ENCODE data around the gene FAM219B. TPM values are rescaled to one million over a fixed set of nuclear protein-coding genes. Genes with fewer than 3 reads are reported as not detected.
A peak's percentile ranks its signal among the peaks of the same experiment; 100 is the strongest.
"Not testable (repeated sequence)": the region's sequence is repeated elsewhere in the genome, so short reads cannot be mapped to it uniquely, and the experiment has no call there.

Gene FAM219B
- total RNA-seq, 1 experiment from 2014 or later, result 73.7 TPM

DNA sequence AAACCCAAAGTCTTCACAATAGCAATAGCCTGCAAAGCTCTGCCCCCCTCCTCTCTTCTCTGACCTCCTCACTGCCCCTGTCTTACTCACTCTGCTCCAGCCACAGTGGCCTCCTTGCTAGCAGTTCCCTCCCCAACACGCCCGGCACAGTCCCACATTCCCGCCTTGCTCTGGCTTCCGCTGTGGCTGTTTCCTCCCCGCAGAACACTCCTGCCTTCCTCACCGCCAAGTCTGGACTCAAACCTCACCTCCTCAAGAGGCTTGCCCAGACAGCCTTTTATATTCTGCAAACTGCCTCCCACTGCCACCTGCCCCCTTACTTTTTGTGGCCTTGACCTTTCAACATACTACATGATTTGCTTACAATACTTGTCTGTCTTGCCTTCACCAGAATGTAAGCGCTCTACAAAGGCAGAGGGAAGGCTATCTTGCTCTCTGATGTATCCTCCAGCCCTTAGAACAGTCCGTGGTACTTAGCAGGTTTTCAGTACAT is 17.2 kb downstream of the FAM219B start:
- Histone ChIP-seq H3K4me1 (peaks cover 11% of the 10 kb centered on the region; the same call in 1 of the 2 replicates), H3K36me3 (ENCODE audit: control insufficient read depth, insufficient read depth, low read length) (no peaks in the 10 kb centered on the region), H3K27me3 (replicated peaks; ENCODE audit: control insufficient read depth, insufficient read depth, low read length) (no peaks in the 10 kb centered on the region), H3K9me3 (no peaks in the 10 kb centered on the region), H3K4me3 (ENCODE audit: low read depth, low read length) (peak overlapping the region; percentile 95)
- CTCF ChIA-PET, result interaction anchor here (0.7 to 2.6 kb wide), 4 partner anchors 12 to 118 kb away, joined by 3 to 22 read pairs (median 4); no protein-coding TSS in a partner anchor
- H3K9me3 Mint-ChIP-seq (ENCODE audit: unreplicated experiment), result no peaks in the 10 kb centered on the region
- peak overlapping the region; percentile 64 for H3K27ac Mint-ChIP-seq (ENCODE audit: unreplicated experiment)
- no peaks in the 10 kb centered on the region for H3K27me3 Mint-ChIP-seq (ENCODE audit: insufficient read depth, unreplicated experiment)
- intact Hi-C loops (cut with micrococcal nuclease; ENCODE audit: unreplicated experiment), result no loop called here
- DNase-seq, result peak in 1 of 2 experiments; percentile 23
- no TSS peak for BruUV-seq (replicated peaks)
- TF ChIP-seq, protein P1, sequence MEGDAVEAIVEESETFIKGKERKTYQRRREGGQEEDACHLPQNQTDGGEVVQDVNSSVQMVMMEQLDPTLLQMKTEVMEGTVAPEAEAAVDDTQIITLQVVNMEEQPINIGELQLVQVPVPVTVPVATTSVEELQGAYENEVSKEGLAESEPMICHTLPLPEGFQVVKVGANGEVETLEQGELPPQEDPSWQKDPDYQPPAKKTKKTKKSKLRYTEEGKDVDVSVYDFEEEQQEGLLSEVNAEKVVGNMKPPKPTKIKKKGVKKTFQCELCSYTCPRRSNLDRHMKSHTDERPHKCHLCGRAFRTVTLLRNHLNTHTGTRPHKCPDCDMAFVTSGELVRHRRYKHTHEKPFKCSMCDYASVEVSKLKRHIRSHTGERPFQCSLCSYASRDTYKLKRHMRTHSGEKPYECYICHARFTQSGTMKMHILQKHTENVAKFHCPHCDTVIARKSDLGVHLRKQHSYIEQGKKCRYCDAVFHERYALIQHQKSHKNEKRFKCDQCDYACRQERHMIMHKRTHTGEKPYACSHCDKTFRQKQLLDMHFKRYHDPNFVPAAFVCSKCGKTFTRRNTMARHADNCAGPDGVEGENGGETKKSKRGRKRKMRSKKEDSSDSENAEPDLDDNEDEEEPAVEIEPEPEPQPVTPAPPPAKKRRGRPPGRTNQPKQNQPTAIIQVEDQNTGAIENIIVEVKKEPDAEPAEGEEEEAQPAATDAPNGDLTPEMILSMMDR (IDR thresholded peaks at IDR 0.05; ENCODE audit: insufficient read depth in 1 of 2, low read depth in 1 of 2, low read length in 1 of 2, severe bottlenecking in 1 of 2, unreplicated experiment in 1 of 2), result no peak
- H3K36me3 Mint-ChIP-seq (ENCODE audit: insufficient read depth, unreplicated experiment), result peaks cover 26% of the 10 kb centered on the region
- peak overlapping the region; percentile 75 for H3K4me3 Mint-ChIP-seq (ENCODE audit: unreplicated experiment)
- POLR2A ChIA-PET, result interaction anchor here (0.6 to 1.4 kb wide), 3 partner anchors 12 to 19 kb away, joined by 3 to 13 read pairs (median 5); partner anchors contain the start of gene FAM219B
- H3K4me1 Mint-ChIP-seq (ENCODE audit: low read depth, unreplicated experiment), result peaks cover 16% of the 10 kb centered on the region

DNA sequence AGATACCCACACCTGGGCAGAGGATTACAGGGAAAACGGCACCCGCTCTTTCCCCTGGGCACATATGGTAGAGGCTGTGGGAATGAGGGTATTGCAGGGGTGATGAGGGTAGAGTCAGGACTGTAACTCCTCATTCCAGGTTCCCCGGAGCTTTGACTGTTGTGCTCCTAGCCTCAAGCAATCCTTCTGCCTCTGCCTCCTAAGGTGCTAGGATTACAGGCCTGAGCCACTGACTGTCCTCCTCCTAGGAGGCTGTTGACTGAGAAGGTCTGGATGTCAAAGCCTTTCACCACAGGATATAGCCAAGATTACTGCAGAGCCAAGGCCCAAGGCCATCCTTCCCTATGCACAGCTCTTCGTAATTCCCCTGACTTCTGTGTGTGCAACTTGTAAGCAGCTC is 17.9 kb downstream of the FAM219B start:
- H3K9me3 Mint-ChIP-seq (ENCODE audit: unreplicated experiment), result no peaks in the 10 kb centered on the region
- H3K36me3 ChIP-seq (ENCODE audit: control insufficient read depth, insufficient read depth, low read length), result no peaks in the 10 kb centered on the region
- no peaks in the 10 kb centered on the region for H3K27me3 ChIP-seq (replicated peaks; ENCODE audit: control insufficient read depth, insufficient read depth, low read length)
- H3K27ac Mint-ChIP-seq (ENCODE audit: unreplicated experiment), result peak overlapping the region; percentile 64
- peaks cover 17% of the 10 kb centered on the region for H3K4me1 Mint-ChIP-seq (ENCODE audit: low read depth, unreplicated experiment)
- no peaks in the 10 kb centered on the region for H3K27me3 Mint-ChIP-seq (ENCODE audit: insufficient read depth, unreplicated experiment)
- peaks cover 24% of the 10 kb centered on the region for H3K36me3 Mint-ChIP-seq (ENCODE audit: insufficient read depth, unreplicated experiment)
- BruUV-seq (replicated peaks), result no TSS peak
- ChIA-PET CTCF (interaction anchor here (2.6 kb wide), 1 partner anchor 13 kb away, joined by 22 read pairs; no protein-coding TSS in a partner anchor), POLR2A (no interaction called here)
- intact Hi-C loops (cut with micrococcal nuclease; ENCODE audit: unreplicated experiment), result no loop called here
- no peaks in the 10 kb centered on the region for H3K9me3 ChIP-seq
- H3K4me3 Mint-ChIP-seq (ENCODE audit: unreplicated experiment), result peak overlapping the region; percentile 75
- TF ChIP-seq, protein P1 (IDR thresholded peaks at IDR 0.05; ENCODE audit: insufficient read depth in 1 of 2, low read depth in 1 of 2, low read length in 1 of 2, severe bottlenecking in 1 of 2, unreplicated experiment in 1 of 2), result no peak
- DNase-seq, result no peak
- no peak overlapping the region for H3K4me3 ChIP-seq (ENCODE audit: low read depth, low read length)
- H3K4me1 ChIP-seq, result peaks cover 11% of the 10 kb centered on the region; the same call in 1 of the 2 replicates

DNA sequence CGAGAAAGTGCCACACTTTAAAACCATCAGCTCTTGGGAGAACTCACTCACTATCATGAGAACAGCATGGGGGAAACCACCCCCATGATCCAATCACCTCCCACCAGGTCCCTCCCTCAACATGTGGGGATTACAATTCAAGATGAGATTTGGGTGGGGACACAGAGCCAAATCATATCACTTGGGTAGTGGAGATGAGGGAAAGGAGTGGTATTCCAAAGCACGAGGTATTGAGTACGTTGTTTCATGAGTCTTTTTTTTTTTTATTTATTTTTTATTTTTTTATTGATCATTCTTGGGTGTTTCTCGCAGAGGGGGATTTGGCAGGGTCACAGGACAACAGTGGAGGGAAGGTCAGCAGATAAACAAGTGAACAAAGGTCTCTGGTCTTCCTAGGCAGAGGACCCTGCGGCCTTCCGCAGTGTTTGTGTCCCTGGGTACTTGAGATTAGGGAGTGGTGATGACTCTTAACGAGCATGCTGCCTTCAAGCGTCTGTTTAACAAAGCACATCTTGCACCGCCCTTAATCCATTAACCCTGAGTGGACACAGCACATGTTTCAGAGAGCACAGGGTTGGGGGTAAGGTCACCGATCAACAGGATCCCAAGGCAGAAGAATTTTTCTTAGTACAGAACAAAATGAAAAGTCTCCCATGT is 19.0 kb downstream of the FAM219B start:
- H3K4me3 Mint-ChIP-seq (ENCODE audit: unreplicated experiment); H3K27ac Mint-ChIP-seq (ENCODE audit: unreplicated experiment); H3K36me3 ChIP-seq (ENCODE audit: control insufficient read depth, insufficient read depth, low read length); BruUV-seq (replicated peaks); H3K27me3 Mint-ChIP-seq (ENCODE audit: insufficient read depth, unreplicated experiment); H3K4me3 ChIP-seq (ENCODE audit: low read depth, low read length); POLR2A ChIA-PET; H3K9me3 ChIP-seq; DNase-seq; H3K9me3 Mint-ChIP-seq (ENCODE audit: unreplicated experiment); H3K27me3 ChIP-seq (replicated peaks; ENCODE audit: control insufficient read depth, insufficient read depth, low read length); intact Hi-C loops (cut with micrococcal nuclease; ENCODE audit: unreplicated experiment): not testable (repeated sequence)
- CTCF ChIA-PET, result interaction anchor here (0.7 to 0.8 kb wide), 2 partner anchors 14 to 63 kb away, joined by 3 read pairs; no protein-coding TSS in a partner anchor
- H3K36me3 Mint-ChIP-seq (ENCODE audit: insufficient read depth, unreplicated experiment), result peaks cover 14% of the 10 kb centered on the region
- H3K4me1 Mint-ChIP-seq (ENCODE audit: low read depth, unreplicated experiment), result peaks cover 17% of the 10 kb centered on the region
- peaks cover 11% of the 10 kb centered on the region; the same call in 1 of the 2 replicates for H3K4me1 ChIP-seq

Measured in Caco-2 (cell line).